ENCODE measurements around the gene CREBBP. TPM values are rescaled to one million over a fixed set of nuclear protein-coding genes. Genes with fewer than 3 reads are reported as not detected.

The CREBBP gene
- total RNA-seq, 1 experiment from 2014 or later = 79.1 TPM

- Mint-ChIP-seq H3K27ac (no peak overlapping the region), H3K36me3 (ENCODE audit: insufficient read depth in 1 of 3, low read depth in 3 of 3) (peaks cover 40 to 87% (median 79%) of the 10 kb centered on the region in 3 experiments; a peak in 6 of 7 replicates), H3K9me3 (no peaks in the 10 kb centered on the region), H3K27me3 (ENCODE audit: low read depth) (no peaks in the 10 kb centered on the region), H3K4me3 (no peak overlapping the region), H3K4me1 (no peaks in the 10 kb centered on the region)
- Histone ChIP-seq H2BK20ac (ENCODE audit: low read depth, low read length, poor library complexity, severe bottlenecking) (no peak overlapping the region), H2BK5ac (ENCODE audit: insufficient read length, low read length) (no peak overlapping the region), H4K8ac (replicated peaks; ENCODE audit: insufficient read length, low read depth, low read length) (no peak overlapping the region), H3T11ph (ENCODE audit: low read length) (no peak overlapping the region), H2AK5ac (ENCODE audit: insufficient read length, low read length) (no peak overlapping the region), H3K4me2 (ENCODE audit: insufficient read depth, insufficient read length, low read length) (no peak overlapping the region), H3K79me1 (ENCODE audit: insufficient read depth, low read depth, low read length, poor library complexity, severe bottlenecking) (peaks cover 2% of the 10 kb centered on the region), H4K5ac (ENCODE audit: insufficient read length, low read depth, low read length) (no peak overlapping the region), H3K9me3 (ENCODE audit: control insufficient read depth, low read depth, low read length) (no peaks in the 10 kb centered on the region), H2BK12ac (ENCODE audit: insufficient read length, low read depth, low read length) (no peak overlapping the region), H3K14ac (ENCODE audit: insufficient read depth, low read length) (no peak overlapping the region), H3K18ac (ENCODE audit: insufficient read length, low read depth, low read length) (no peak overlapping the region), H3K27me3 (ENCODE audit: insufficient read depth, low read length) (no peaks in the 10 kb centered on the region), H3K4me1 (ENCODE audit: insufficient read depth, low read length) (no peaks in the 10 kb centered on the region), H3K23ac (ENCODE audit: insufficient read length, low read depth, low read length) (no peak overlapping the region), H3K23me2 (ENCODE audit: insufficient read length, low read depth, low read length, poor library complexity, severe bottlenecking) (peaks cover 2% of the 10 kb centered on the region), H3K27ac (ENCODE audit: insufficient read length, low read depth, low read length) (no peak overlapping the region), H2BK15ac (ENCODE audit: low read depth, low read length) (no peak overlapping the region), H3K4ac (ENCODE audit: low read depth, low read length) (no peak overlapping the region), H3K79me2 (ENCODE audit: insufficient read depth, low read length) (no peaks in the 10 kb centered on the region), H3K56ac (ENCODE audit: insufficient read length, low read depth, low read length) (no peak overlapping the region), H2BK120ac (ENCODE audit: low read depth, low read length, poor library complexity, severe bottlenecking) (no peak overlapping the region), H2AFZ (ENCODE audit: low read length) (no peak overlapping the region), H4K20me1 (ENCODE audit: control insufficient read depth, insufficient read depth, insufficient read length) (no peaks in the 10 kb centered on the region), H3K9ac (ENCODE audit: extremely low read depth, insufficient read length, low read length) (no peak overlapping the region), H4K91ac (ENCODE audit: insufficient read length, low read depth, low read length) (no peak overlapping the region)
- no CpG with 5 or more reads among the region's 5 CpGs for WGBS (ENCODE audit: extremely low coverage, insufficient read length, low lambda C conversion rate)
- no peak for DNase-seq
- TF ChIP-seq, protein P1, sequence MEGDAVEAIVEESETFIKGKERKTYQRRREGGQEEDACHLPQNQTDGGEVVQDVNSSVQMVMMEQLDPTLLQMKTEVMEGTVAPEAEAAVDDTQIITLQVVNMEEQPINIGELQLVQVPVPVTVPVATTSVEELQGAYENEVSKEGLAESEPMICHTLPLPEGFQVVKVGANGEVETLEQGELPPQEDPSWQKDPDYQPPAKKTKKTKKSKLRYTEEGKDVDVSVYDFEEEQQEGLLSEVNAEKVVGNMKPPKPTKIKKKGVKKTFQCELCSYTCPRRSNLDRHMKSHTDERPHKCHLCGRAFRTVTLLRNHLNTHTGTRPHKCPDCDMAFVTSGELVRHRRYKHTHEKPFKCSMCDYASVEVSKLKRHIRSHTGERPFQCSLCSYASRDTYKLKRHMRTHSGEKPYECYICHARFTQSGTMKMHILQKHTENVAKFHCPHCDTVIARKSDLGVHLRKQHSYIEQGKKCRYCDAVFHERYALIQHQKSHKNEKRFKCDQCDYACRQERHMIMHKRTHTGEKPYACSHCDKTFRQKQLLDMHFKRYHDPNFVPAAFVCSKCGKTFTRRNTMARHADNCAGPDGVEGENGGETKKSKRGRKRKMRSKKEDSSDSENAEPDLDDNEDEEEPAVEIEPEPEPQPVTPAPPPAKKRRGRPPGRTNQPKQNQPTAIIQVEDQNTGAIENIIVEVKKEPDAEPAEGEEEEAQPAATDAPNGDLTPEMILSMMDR (conservative IDR thresholded peaks at IDR 0.05) = no peak
Measured at GRCh38 chr16:3771513-3771912, 109.0 kb downstream of the CREBBP start.

All from H9 (cell line).